AG08396 (cell line): ENCODE data around the gene CCDC126.
"Not testable (repeated sequence)": the region's sequence is repeated elsewhere in the genome, so short reads cannot be mapped to it uniquely, and the experiment has no call there.

Source experiments
- DNase-seq: peaks from one replicate; pipeline ENCODE4 v3.0.0; 2012; ENCODE audit warnings: low spot score, mixed read lengths

The CCDC126 gene

GRCh38 chr7:23597094-23598091 lies at the start of gene CCDC126:
Gene CCDC126 (plus strand): TSS chr7:23597382. CDS start chr7:23611316, 13,934 bp downstream.
- DNase-seq = peak; percentile 96

GRCh38 chr7:23547662-23548061 lies 49.5 kb upstream of the CCDC126 start:
- no peak for DNase-seq

GRCh38 chr7:23558303-23558702 lies 38.9 kb upstream of the CCDC126 start:
- DNase-seq = no peak

GRCh38 chr7:23570592-23571200 lies 26.5 kb upstream of the CCDC126 start:
- peak; percentile 79 for DNase-seq

GRCh38 chr7:23581975-23582374 lies 15.2 kb upstream of the CCDC126 start:
- DNase-seq = not testable (repeated sequence)

GRCh38 chr7:23585304-23585703 lies 11.9 kb upstream of the CCDC126 start:
- not testable (repeated sequence) for DNase-seq

GRCh38 chr7:23586159-23586558 lies 11.0 kb upstream of the CCDC126 start:
- no peak for DNase-seq

GRCh38 chr7:23590529-23590928 lies 6.7 kb upstream of the CCDC126 start:
- no peak for DNase-seq

- no peak for DNase-seq
Observed at GRCh38 chr7:23593706-23594105, 3.5 kb upstream of the CCDC126 start.

- DNase-seq = no peak
Observed at GRCh38 chr7:23594879-23595604, 2.1 kb upstream of the CCDC126 start.

- DNase-seq = no peak
Observed at GRCh38 chr7:23598296-23598695, 1.1 kb downstream of the CCDC126 start.

GRCh38 chr7:23600236-23600635 lies 3.1 kb downstream of the CCDC126 start:
- DNase-seq = peak; percentile 29

GRCh38 chr7:23603632-23604295 lies 6.6 kb downstream of the CCDC126 start:
- no peak for DNase-seq

- no peak for DNase-seq
Observed at GRCh38 chr7:23604296-23604640, 7.1 kb downstream of the CCDC126 start.

GRCh38 chr7:23607130-23607529 lies 9.9 kb downstream of the CCDC126 start:
- no peak for DNase-seq

GRCh38 chr7:23607866-23608265 lies 10.7 kb downstream of the CCDC126 start:
- no peak for DNase-seq

GRCh38 chr7:23615331-23615730 lies 18.1 kb downstream of the CCDC126 start:
- DNase-seq = no peak

GRCh38 chr7:23616593-23616992 lies 19.4 kb downstream of the CCDC126 start:
- no peak for DNase-seq

GRCh38 chr7:23617482-23617881 lies 20.3 kb downstream of the CCDC126 start:
- no peak for DNase-seq

- no peak for DNase-seq
Observed at GRCh38 chr7:23618241-23618640, 21.1 kb downstream of the CCDC126 start.

GRCh38 chr7:23619141-23619540 lies 22.0 kb downstream of the CCDC126 start:
- DNase-seq = no peak

GRCh38 chr7:23622506-23622925 lies 25.3 kb downstream of the CCDC126 start:
- DNase-seq = no peak
